Spleen (tissue), 11 donors: ENCODE data around the gene TPM1. TPM values are rescaled to one million over a fixed set of nuclear protein-coding genes. Genes with fewer than 3 reads are reported as not detected.

Source experiments
- DNase-seq: peaks from one replicate; pipeline ENCODE4 v3.0.0-alpha.2; 2020
- H3K27ac ChIP-seq, 8 donors: fragments of 200-600 bp; sonication (generic) in 7 of 8; 1 replicate in 4 of 8; 2 replicates in 4 of 8; pipeline versions ENCODE4 v1.5.0 to v1.8.0; 2016 to 2021; ENCODE audit warnings: inconsistent platforms in 4 of 8, mild to moderate bottlenecking in 4 of 8, moderate library complexity in 1 of 8
- H3K27me3 ChIP-seq, 7 donors: fragments of 200-600 bp; sonication (generic) in 6 of 7; replicated peaks in 1 of 7; 1 replicate in 4 of 7; 2 replicates in 3 of 7; pipeline versions ENCODE4 v1.5.0 to v1.8.0; 2016 to 2021; ENCODE audit warnings: inconsistent platforms in 3 of 7, mild to moderate bottlenecking in 1 of 7
- H3K36me3 ChIP-seq, 6 donors: fragments of 200-600 bp; sonication (generic) in 5 of 6; 1 replicate in 4 of 6; 2 replicates in 2 of 6; pipeline versions ENCODE4 v1.5.0 to v1.8.0; 2016 to 2021; ENCODE audit warnings: inconsistent platforms in 2 of 6
- H3K4me1 ChIP-seq, 6 donors: fragments of 200-600 bp; sonication (generic) in 5 of 6; 1 replicate in 3 of 6; 2 replicates in 3 of 6; pipeline versions ENCODE4 v1.5.0 to v1.8.0; 2016 to 2021; ENCODE audit warnings: inconsistent platforms in 3 of 6
- H3K4me3 ChIP-seq, 8 donors: fragments of 200-600 bp; sonication (generic) in 7 of 8; 1 replicate in 4 of 8; 2 replicates in 4 of 8; pipeline versions ENCODE4 v1.5.0 to v1.8.0; 2016 to 2021; ENCODE audit warnings: inconsistent platforms in 4 of 8, mild to moderate bottlenecking in 4 of 8, moderate library complexity in 2 of 8
- H3K9me3 ChIP-seq, 8 donors: fragments of 200-600 bp; sonication (generic) in 7 of 8; 1 replicate in 4 of 8; 2 replicates in 4 of 8; pipeline versions ENCODE4 v1.5.0 to v1.8.0; 2016 to 2021; ENCODE audit warnings: inconsistent platforms in 4 of 8
- CTCF ChIP-seq, 11 experiments: fragments of 200-600 bp in 7 of 11; fragments of 450-650 bp in 4 of 11; sonication (generic) in 4 of 11; IDR thresholded peaks in 8 of 11; conservative IDR thresholded peaks in 3 of 11; 1 replicate in 7 of 11; 2 replicates in 4 of 11; pipeline versions ENCODE4 v1.4.0 to v1.8.0; 2016 to 2021; ENCODE audit warnings: antibody characterized with exemption in 11 of 11, inconsistent platforms in 4 of 11, mild to moderate bottlenecking in 1 of 11
- POLR2A ChIP-seq, 3 donors: fragments of 450-650 bp; IDR thresholded peaks; one replicate each; pipeline ENCODE4 v1.5.1; 2017; ENCODE audit warnings: antibody characterized with exemption in 3 of 3, mild to moderate bottlenecking in 1 of 3
- POLR2AphosphoS5 ChIP-seq, 3 donors: sonication (generic); formaldehyde crosslinking; IDR thresholded peaks; one replicate each; pipeline ENCODE4 v1.5.1; 2017; ENCODE audit warnings: antibody characterized with exemption in 3 of 3
- WGBS, 5 donors: extraction: QIAGEN DNeasy Blood & Tissue Kit in 3 of 5; methylation state at CpG; one replicate each; pipeline versions ENCODE4 v1.1.5 to v1.1.7; 2013 to 2018; 5-methylcytosine and 5-hydroxymethylcytosine counted together
- intact Hi-C: fragments of 100-400 bp; cut with DNase I; formaldehyde crosslinking; loops from one replicate; pipeline ENCODE4 v1.15.0; 2023; ENCODE audit warnings: low total_unique reads
- polyA plus RNA-seq, 3 donors: library from polyadenylated mRNA; stranded (reverse); fragments of 200-250 nt; gene quantifications; one replicate each; pipeline ENCODE4 v1.2.1, GENCODE V29; 2013
- total RNA-seq, 7 donors: library from RNA; depleted of rRNA in 3 of 7; stranded (reverse); fragments of >200 nt in 3 of 7; fragmentation: NEBNext Ultra II Directional in 4 of 7; extraction: Animal tissue kit (Norgen Biotek cat#: 25700) in 4 of 7; gene quantifications; one replicate each; pipeline versions ENCODE4 v1.1.0 to v1.2.1, GENCODE V29; 2016 to 2021
- donor health status: healthy with polysubstance abuse.
- donor health status: DM: no; HTN: no; CAD: no; lungs with moderate emphysema.
- donor health status: DM: no; HTN: no; CAD: no.
- donor health status: Bipolar disorder and iron deficiency.
- donor health status: healthy.
- donor health status: DM: no; HTN: no; CAD: no.
- donor health status: DM: yes; HTN: yes; CAD: no.

The TPM1 gene
- total and polyA plus RNA-seq, 10 donors = 70.6 to 317 (median 123) TPM

GRCh38 chr15:63059075-63059474 lies 16.5 kb downstream of the TPM1 start:
- TF ChIP-seq POLR2AphosphoS5 (IDR thresholded peaks at IDR 0.05) = no peak
- no peak for TF ChIP-seq CTCF (IDR thresholded peaks at IDR 0.05 in 8 of 11, conservative IDR thresholded peaks at IDR 0.05 in 3 of 11)
- no peak for TF ChIP-seq POLR2A (IDR thresholded peaks at IDR 0.05)
- H3K4me3 ChIP-seq = no peak overlapping the region
- H3K27me3 ChIP-seq = no peaks in the 10 kb centered on the region
- intact Hi-C loops = no loop called here
- no peaks in the 10 kb centered on the region for H3K9me3 ChIP-seq
- WGBS, 5 donors = 45 to 77% (median 62%) methylated on average over 3 of the region's 3 CpGs
- peak overlapping the region in 2 of 8 donors; percentile 22 to 28 for H3K27ac ChIP-seq
- H3K36me3 ChIP-seq = peaks cover 5 to 77% (median 66%) of the 10 kb centered on the region in 6 donors
- H3K4me1 ChIP-seq = peaks cover 0 to 37% (median 15%) of the 10 kb centered on the region in 6 donors
- DNase-seq = no peak

GRCh38 chr15:63059573-63060216 lies 17.1 kb downstream of the TPM1 start:
- H3K27ac ChIP-seq = peak overlapping the region in 4 of 8 donors; percentile 4 to 28 (median 24)
- intact Hi-C loops = no loop called here
- peaks cover 0 to 30% (median 12%) of the 10 kb centered on the region in 6 donors for H3K4me1 ChIP-seq
- WGBS, 5 donors = 82 to 85% (median 84%) methylated on average over 10 of the region's 10 CpGs
- H3K27me3 ChIP-seq = no peaks in the 10 kb centered on the region
- H3K4me3 ChIP-seq = no peak overlapping the region
- DNase-seq = no peak
- H3K36me3 ChIP-seq = peaks cover 5 to 83% (median 67%) of the 10 kb centered on the region in 6 donors
- H3K9me3 ChIP-seq = no peaks in the 10 kb centered on the region
- no peak for TF ChIP-seq CTCF (IDR thresholded peaks at IDR 0.05 in 8 of 11, conservative IDR thresholded peaks at IDR 0.05 in 3 of 11)
- TF ChIP-seq POLR2AphosphoS5 (IDR thresholded peaks at IDR 0.05) = peak in 1 of 3 donors; percentile 33

DNA sequence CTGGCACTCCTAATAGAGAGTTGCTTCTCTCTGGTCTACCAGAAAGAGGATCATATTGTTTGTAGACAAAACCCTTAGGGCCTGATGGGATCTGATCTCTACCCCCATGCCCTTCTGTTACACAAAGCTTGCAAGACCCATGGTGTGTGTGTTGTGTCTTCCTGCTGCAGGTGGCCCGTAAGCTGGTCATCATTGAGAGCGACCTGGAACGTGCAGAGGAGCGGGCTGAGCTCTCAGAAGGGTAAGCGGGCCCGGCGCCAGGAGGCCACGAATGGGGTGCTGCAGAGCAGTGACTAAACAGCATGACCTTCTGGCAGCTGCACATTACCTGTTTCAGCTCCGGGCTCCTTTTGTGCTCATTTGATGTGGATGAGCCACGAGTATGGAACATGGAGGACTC lies 18.2 kb downstream of the TPM1 start:
- Histone ChIP-seq H3K9me3 (no peaks in the 10 kb centered on the region), H3K4me1 (peaks cover 0 to 20% (median 4%) of the 10 kb centered on the region in 6 donors), H3K4me3 (no peak overlapping the region), H3K27me3 (no peaks in the 10 kb centered on the region), H3K36me3 (peaks cover 5 to 92% (median 70%) of the 10 kb centered on the region in 6 donors), H3K27ac (no peak overlapping the region)
- TF ChIP-seq POLR2AphosphoS5 (IDR thresholded peaks at IDR 0.05) = peak in 1 of 3 donors; percentile 20
- TF ChIP-seq CTCF (IDR thresholded peaks at IDR 0.05 in 8 of 11, conservative IDR thresholded peaks at IDR 0.05 in 3 of 11) = no peak
- no peak for TF ChIP-seq POLR2A (IDR thresholded peaks at IDR 0.05)
- intact Hi-C loops = no loop called here
- WGBS, 5 donors = 87 to 99% (median 91%) methylated on average over 10 of the region's 10 CpGs
- no peak for DNase-seq

DNA sequence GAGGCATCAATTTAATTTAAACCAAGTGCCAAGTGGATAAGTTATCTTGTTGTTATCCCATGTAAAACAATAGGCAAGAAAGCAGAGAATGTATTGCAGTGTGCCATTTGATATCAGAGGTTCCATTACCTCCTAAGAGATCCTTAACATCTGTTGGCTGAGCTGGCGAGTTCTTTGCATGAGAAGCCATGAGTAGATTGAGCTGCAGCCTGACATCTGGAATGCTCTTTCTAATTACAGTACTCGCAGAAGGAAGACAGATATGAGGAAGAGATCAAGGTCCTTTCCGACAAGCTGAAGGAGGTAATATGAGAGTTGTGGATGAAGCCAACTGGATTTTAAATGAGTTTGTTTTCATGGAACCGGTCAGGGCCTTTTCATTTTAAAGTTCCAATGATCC lies 19.4 kb downstream of the TPM1 start:
- 59 to 84% (median 68%) methylated on average over 4 of the region's 4 CpGs for WGBS, 5 donors
- TF ChIP-seq CTCF (IDR thresholded peaks at IDR 0.05 in 8 of 11, conservative IDR thresholded peaks at IDR 0.05 in 3 of 11) (no peak), POLR2AphosphoS5 (IDR thresholded peaks at IDR 0.05) (no peak), POLR2A (IDR thresholded peaks at IDR 0.05) (no peak)
- Histone ChIP-seq H3K4me1 (peaks cover 0 to 16% (median 3%) of the 10 kb centered on the region in 6 donors), H3K27me3 (no peaks in the 10 kb centered on the region), H3K4me3 (no peak overlapping the region), H3K9me3 (no peaks in the 10 kb centered on the region), H3K27ac (no peak overlapping the region), H3K36me3 (peaks cover 5 to 99% (median 71%) of the 10 kb centered on the region in 6 donors)
- intact Hi-C loops = no loop called here
- no peak for DNase-seq
